BLaER1 treated with 17β-estradiol and CSF1 and Interleukin-3, amounts not matched to agents 10 nM and 100 nM (cell line): ENCODE measurements around the gene APOF.
"Not testable (repeated sequence)": the region's sequence is repeated elsewhere in the genome, so short reads cannot be mapped to it uniquely, and the experiment has no call there.

Experiments used
- H3K27ac ChIP-seq, 11 experiments: shearing (Covaris generic); formaldehyde crosslinking; 2 replicates each; pipeline ENCODE4 v1.8.1; 2022
- H3K27me3 ChIP-seq, 11 experiments: shearing (Covaris generic); formaldehyde crosslinking; 2 replicates each; pipeline ENCODE4 v1.8.1; 2022
- H3K36me3 ChIP-seq, 11 experiments: shearing (Covaris generic); formaldehyde crosslinking; 2 replicates each; pipeline ENCODE4 v1.8.1; 2022
- H3K4me1 ChIP-seq, 10 experiments: shearing (Covaris generic); formaldehyde crosslinking; 2 replicates each; pipeline ENCODE4 v1.8.1; 2022
- H3K4me2 ChIP-seq, 11 experiments: shearing (Covaris generic); formaldehyde crosslinking; 2 replicates each; pipeline ENCODE4 v1.8.1; 2022
- H3K4me3 ChIP-seq, 10 experiments: shearing (Covaris generic); formaldehyde crosslinking; 2 replicates each; pipeline ENCODE4 v1.8.1; 2022
- H3K9ac ChIP-seq, 11 experiments: shearing (Covaris generic); formaldehyde crosslinking; 2 replicates each; pipeline ENCODE4 v1.8.1; 2022
- H3K9me3 ChIP-seq, 11 experiments: shearing (Covaris generic); formaldehyde crosslinking; replicated peaks in 1 of 11; 2 replicates each; pipeline ENCODE4 v1.8.1; 2022
- H4K20me1 ChIP-seq, 11 experiments: shearing (Covaris generic); formaldehyde crosslinking; 2 replicates each; pipeline ENCODE4 v1.8.1; 2022
- Cebpa-rat ChIP-seq, 11 experiments: shearing (Covaris generic); IDR thresholded peaks; 2 replicates each; pipeline ENCODE4 v1.8.1; 2022

APOF gene

GRCh38 chr12:56336361-56337167 is 26.1 kb downstream of the APOF start:
- Histone ChIP-seq H3K4me2 (peak overlapping the region in 9 of 11 experiments; percentile 7 to 95 (median 61); a peak in 18 of 22 replicates), H3K27ac (peak overlapping the region in 8 of 11 experiments; percentile 34 to 67 (median 53); a peak in 15 of 22 replicates), H3K4me1 (peaks cover 31 to 73% (median 54%) of the 10 kb centered on the region in 10 experiments), H3K36me3 (peaks cover 0 to 12% (median 5%) of the 10 kb centered on the region in 11 experiments; a peak in 12 of 22 replicates), H3K27me3 (no peaks in the 10 kb centered on the region), H3K4me3 (no peak overlapping the region), H4K20me1 (no peaks in the 10 kb centered on the region), H3K9me3 (no peaks in the 10 kb centered on the region), H3K9ac (peak overlapping the region in 2 of 11 experiments; percentile 7 to 15; a peak in 2 of 22 replicates)
- no peak for TF ChIP-seq Cebpa-rat (IDR thresholded peaks at IDR 0.05)

GRCh38 chr12:56335527-56335926 is 27.1 kb downstream of the APOF start:
- Histone ChIP-seq H3K4me2 (peak overlapping the region in 4 of 11 experiments; percentile 76 to 95 (median 86); a peak in 6 of 22 replicates), H3K4me1 (peaks cover 31 to 73% (median 54%) of the 10 kb centered on the region in 10 experiments), H3K27ac (peak overlapping the region in 3 of 11 experiments; percentile 8 to 67 (median 41); a peak in 2 of 22 replicates)
- not testable (repeated sequence) for H3K9ac ChIP-seq, H4K20me1 ChIP-seq, H3K27me3 ChIP-seq, H3K9me3 ChIP-seq, H3K36me3 ChIP-seq, H3K4me3 ChIP-seq

GRCh38 chr12:56334490-56334793 is 28.2 kb downstream of the APOF start:
- no peak for TF ChIP-seq Cebpa-rat (IDR thresholded peaks at IDR 0.05)
- peak overlapping the region; percentile 61 to 79 (median 67) for H3K4me3 ChIP-seq
- peak overlapping the region; percentile 82 to 96 (median 91) for H3K4me2 ChIP-seq
- no peaks in the 10 kb centered on the region for H3K9me3 ChIP-seq
- H3K27ac ChIP-seq: peak overlapping the region; percentile 79 to 96 (median 90)
- H3K4me1 ChIP-seq: peaks cover 31 to 67% (median 52%) of the 10 kb centered on the region in 10 experiments
- H3K9ac ChIP-seq: peak overlapping the region; percentile 80 to 91 (median 84)
- H3K27me3 ChIP-seq: no peaks in the 10 kb centered on the region
- no peaks in the 10 kb centered on the region; a peak in 1 of 22 replicates for H3K36me3 ChIP-seq
- no peaks in the 10 kb centered on the region for H4K20me1 ChIP-seq

GRCh38 chr12:56333679-56334489 is 28.8 kb downstream of the APOF start, which contains the start of gene PAN2:
Gene PAN2, minus strand, starts transcription at chr12:56334000. Its CDS starts 906 bp downstream, at chr12:56333094.
- no peaks in the 10 kb centered on the region for H4K20me1 ChIP-seq
- H3K4me2 ChIP-seq: peak within 1 kb of the TSS; percentile 82 to 96 (median 91)

GRCh38 chr12:56333197-56333678 is 29.4 kb downstream of the APOF start:
- Histone ChIP-seq H3K27me3 (no peaks in the 10 kb centered on the region), H3K27ac (peak overlapping the region; percentile 79 to 96 (median 90)), H3K4me1 (peaks cover 25 to 55% (median 43%) of the 10 kb centered on the region in 10 experiments), H3K9ac (peak overlapping the region; percentile 80 to 91 (median 84)), H3K9me3 (no peaks in the 10 kb centered on the region), H3K4me3 (peak overlapping the region; percentile 61 to 79 (median 67)), H3K36me3 (peaks cover 0 to 7% (median 3%) of the 10 kb centered on the region in 11 experiments; a peak in 12 of 22 replicates), H4K20me1 (no peaks in the 10 kb centered on the region), H3K4me2 (peak overlapping the region; percentile 82 to 96 (median 91))
- TF ChIP-seq Cebpa-rat (IDR thresholded peaks at IDR 0.05): no peak

More at GRCh38 chr12:56333679-56334489, 28.8 kb downstream of the APOF start, which contains the start of gene PAN2:
- Histone ChIP-seq H3K27ac (peak within 1 kb of the TSS; percentile 79 to 96 (median 90)), H3K4me1 (peaks cover 30 to 62% (median 48%) of the 10 kb centered on the region in 10 experiments), H3K4me3 (peak within 1 kb of the TSS; percentile 61 to 79 (median 67)), H3K27me3 (no peaks in the 10 kb centered on the region), H3K9me3 (no peaks in the 10 kb centered on the region), H3K36me3 (peaks cover 0 to 1% (median 0%) of the 10 kb centered on the region in 11 experiments; a peak in 2 of 22 replicates), H3K9ac (peak within 1 kb of the TSS; percentile 80 to 91 (median 84))
- TF ChIP-seq Cebpa-rat (IDR thresholded peaks at IDR 0.05): no peak

GRCh38 chr12:56332512-56333196 is 30.0 kb downstream of the APOF start:
- H3K4me2 ChIP-seq: peak overlapping the region; percentile 82 to 96 (median 91)
- no peaks in the 10 kb centered on the region for H4K20me1 ChIP-seq
- H3K4me1 ChIP-seq: peaks cover 22 to 49% (median 38%) of the 10 kb centered on the region in 10 experiments
- no peak for TF ChIP-seq Cebpa-rat (IDR thresholded peaks at IDR 0.05)
- no peaks in the 10 kb centered on the region for H3K9me3 ChIP-seq
- H3K36me3 ChIP-seq: peaks cover 2 to 13% (median 8%) of the 10 kb centered on the region in 11 experiments; a peak in 15 of 22 replicates
- peak overlapping the region; percentile 80 to 91 (median 84); a peak in 21 of 22 replicates for H3K9ac ChIP-seq
- H3K27me3 ChIP-seq: no peaks in the 10 kb centered on the region
- peak overlapping the region; percentile 61 to 79 (median 67) for H3K4me3 ChIP-seq
- peak overlapping the region; percentile 79 to 96 (median 90) for H3K27ac ChIP-seq

GRCh38 chr12:56330936-56331490 is 31.6 kb downstream of the APOF start:
- H3K4me2 ChIP-seq: no peak overlapping the region
- no peak for TF ChIP-seq Cebpa-rat (IDR thresholded peaks at IDR 0.05)

GRCh38 chr12:56326533-56326932 is 36.1 kb downstream of the APOF start:
- Histone ChIP-seq H3K27ac (peak overlapping the region in 7 of 11 experiments; percentile 20 to 56 (median 28); a peak in 9 of 22 replicates), H3K4me3 (no peak overlapping the region), H3K9ac (peak overlapping the region in 2 of 11 experiments; percentile 3 to 24; a peak in 2 of 22 replicates), H3K4me1 (peaks cover 7 to 20% (median 15%) of the 10 kb centered on the region in 10 experiments; a peak in 19 of 20 replicates), H3K36me3 (peaks cover 51 to 71% (median 66%) of the 10 kb centered on the region in 11 experiments), H3K27me3 (no peaks in the 10 kb centered on the region), H4K20me1 (no peaks in the 10 kb centered on the region), H3K4me2 (peak overlapping the region in 9 of 11 experiments; percentile 18 to 51 (median 37); a peak in 19 of 22 replicates), H3K9me3 (no peaks in the 10 kb centered on the region)
- TF ChIP-seq Cebpa-rat (IDR thresholded peaks at IDR 0.05): no peak

More at GRCh38 chr12:56330936-56331490, 31.6 kb downstream of the APOF start:
- Histone ChIP-seq H3K9me3 (no peaks in the 10 kb centered on the region), H3K4me1 (peaks cover 31 to 43% (median 37%) of the 10 kb centered on the region in 10 experiments), H3K9ac (no peak overlapping the region), H4K20me1 (no peaks in the 10 kb centered on the region), H3K4me3 (no peak overlapping the region), H3K27ac (no peak overlapping the region), H3K36me3 (peaks cover 18 to 29% (median 25%) of the 10 kb centered on the region in 11 experiments; a peak in 21 of 22 replicates), H3K27me3 (no peaks in the 10 kb centered on the region)
